ENCODE measurements around the gene DUSP2. TPM values are rescaled to one million over a fixed set of nuclear protein-coding genes. Genes with fewer than 3 reads are reported as not detected.

DUSP2 gene
- total and polyA plus RNA-seq, 2 experiments from 2014 or later = 6.6 to 13.0 TPM

DNA sequence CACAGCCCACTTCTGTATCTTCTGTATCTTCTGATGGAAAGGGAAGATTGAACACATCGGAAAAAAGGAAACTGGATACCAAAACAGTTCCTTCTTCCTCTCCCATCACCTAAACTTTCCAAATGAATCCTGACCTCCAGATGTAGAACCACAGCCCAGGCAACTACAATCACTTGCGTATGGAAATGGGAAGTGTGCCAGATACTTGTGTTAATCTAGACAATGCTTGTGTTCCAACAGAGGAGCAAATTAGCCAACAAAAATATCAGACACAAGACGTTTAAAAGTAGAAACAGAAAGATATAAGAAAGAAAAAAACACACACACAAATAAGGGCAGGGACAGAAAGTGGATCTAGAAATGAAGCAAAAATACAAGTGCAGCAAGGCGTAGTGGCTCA, 31.4 kb upstream of the DUSP2 start:
- no peak overlapping the region for H3K4me2 ChIP-seq
- H3K27ac ChIP-seq (ENCODE audit: low read depth) = no peak overlapping the region
- Mint-ChIP-seq H3K27me3 (ENCODE audit: insufficient read depth, low read depth, poor library complexity) (peaks cover 2% of the 10 kb centered on the region), H3K9me3 (no peaks in the 10 kb centered on the region), H3K4me3 (no peak overlapping the region), H3K36me3 (ENCODE audit: low read depth) (no peaks in the 10 kb centered on the region), H3K27ac (no peak overlapping the region), H3K4me1 (no peaks in the 10 kb centered on the region)
- no peaks in the 10 kb centered on the region for H3F3A ChIP-seq (replicated peaks; ENCODE audit: low read depth)
- H3K4me3 ChIP-seq = no peak overlapping the region
- H3K36me3 ChIP-seq (ENCODE audit: insufficient read depth) = no peaks in the 10 kb centered on the region
- ATAC-seq (no peak), DNase-seq (ENCODE audit: low spot score) (no peak)
- H3K27me3 ChIP-seq (ENCODE audit: insufficient read depth) = no peaks in the 10 kb centered on the region
- TF ChIP-seq, protein P1, sequence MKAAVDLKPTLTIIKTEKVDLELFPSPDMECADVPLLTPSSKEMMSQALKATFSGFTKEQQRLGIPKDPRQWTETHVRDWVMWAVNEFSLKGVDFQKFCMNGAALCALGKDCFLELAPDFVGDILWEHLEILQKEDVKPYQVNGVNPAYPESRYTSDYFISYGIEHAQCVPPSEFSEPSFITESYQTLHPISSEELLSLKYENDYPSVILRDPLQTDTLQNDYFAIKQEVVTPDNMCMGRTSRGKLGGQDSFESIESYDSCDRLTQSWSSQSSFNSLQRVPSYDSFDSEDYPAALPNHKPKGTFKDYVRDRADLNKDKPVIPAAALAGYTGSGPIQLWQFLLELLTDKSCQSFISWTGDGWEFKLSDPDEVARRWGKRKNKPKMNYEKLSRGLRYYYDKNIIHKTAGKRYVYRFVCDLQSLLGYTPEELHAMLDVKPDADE (IDR thresholded peaks at IDR 0.05) = no peak
- TF ChIP-seq NANOG (IDR thresholded peaks at IDR 0.05; ENCODE audit: borderline replicate concordance) (no peak), ZNF114 (CRISPR knock-in tag; IDR thresholded peaks at IDR 0.05) (no peak), JUNB (IDR thresholded peaks at IDR 0.05; ENCODE audit: unreplicated experiment) (no peak), CREB1 (CRISPR knock-in tag; IDR thresholded peaks at IDR 0.05; ENCODE audit: low read depth) (no peak), POLR2AphosphoS5 (IDR thresholded peaks at IDR 0.05; ENCODE audit: low read depth) (no peak), EZH2phosphoT487 (IDR thresholded peaks at IDR 0.05; ENCODE audit: unreplicated experiment) (no peak), STAT1 (IDR thresholded peaks at IDR 0.05; ENCODE audit: unreplicated experiment) (no peak), ZNF331 (CRISPR knock-in tag; IDR thresholded peaks at IDR 0.05; ENCODE audit: low read depth) (no peak), EZH2 (IDR thresholded peaks at IDR 0.05; ENCODE audit: low read depth, unreplicated experiment) (no peak)
- TF ChIP-seq, protein P2, sequence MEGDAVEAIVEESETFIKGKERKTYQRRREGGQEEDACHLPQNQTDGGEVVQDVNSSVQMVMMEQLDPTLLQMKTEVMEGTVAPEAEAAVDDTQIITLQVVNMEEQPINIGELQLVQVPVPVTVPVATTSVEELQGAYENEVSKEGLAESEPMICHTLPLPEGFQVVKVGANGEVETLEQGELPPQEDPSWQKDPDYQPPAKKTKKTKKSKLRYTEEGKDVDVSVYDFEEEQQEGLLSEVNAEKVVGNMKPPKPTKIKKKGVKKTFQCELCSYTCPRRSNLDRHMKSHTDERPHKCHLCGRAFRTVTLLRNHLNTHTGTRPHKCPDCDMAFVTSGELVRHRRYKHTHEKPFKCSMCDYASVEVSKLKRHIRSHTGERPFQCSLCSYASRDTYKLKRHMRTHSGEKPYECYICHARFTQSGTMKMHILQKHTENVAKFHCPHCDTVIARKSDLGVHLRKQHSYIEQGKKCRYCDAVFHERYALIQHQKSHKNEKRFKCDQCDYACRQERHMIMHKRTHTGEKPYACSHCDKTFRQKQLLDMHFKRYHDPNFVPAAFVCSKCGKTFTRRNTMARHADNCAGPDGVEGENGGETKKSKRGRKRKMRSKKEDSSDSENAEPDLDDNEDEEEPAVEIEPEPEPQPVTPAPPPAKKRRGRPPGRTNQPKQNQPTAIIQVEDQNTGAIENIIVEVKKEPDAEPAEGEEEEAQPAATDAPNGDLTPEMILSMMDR (conservative IDR thresholded peaks at IDR 0.05; ENCODE audit: low read depth in 2 of 2) = no peak
- TF ChIP-seq, protein P3, sequence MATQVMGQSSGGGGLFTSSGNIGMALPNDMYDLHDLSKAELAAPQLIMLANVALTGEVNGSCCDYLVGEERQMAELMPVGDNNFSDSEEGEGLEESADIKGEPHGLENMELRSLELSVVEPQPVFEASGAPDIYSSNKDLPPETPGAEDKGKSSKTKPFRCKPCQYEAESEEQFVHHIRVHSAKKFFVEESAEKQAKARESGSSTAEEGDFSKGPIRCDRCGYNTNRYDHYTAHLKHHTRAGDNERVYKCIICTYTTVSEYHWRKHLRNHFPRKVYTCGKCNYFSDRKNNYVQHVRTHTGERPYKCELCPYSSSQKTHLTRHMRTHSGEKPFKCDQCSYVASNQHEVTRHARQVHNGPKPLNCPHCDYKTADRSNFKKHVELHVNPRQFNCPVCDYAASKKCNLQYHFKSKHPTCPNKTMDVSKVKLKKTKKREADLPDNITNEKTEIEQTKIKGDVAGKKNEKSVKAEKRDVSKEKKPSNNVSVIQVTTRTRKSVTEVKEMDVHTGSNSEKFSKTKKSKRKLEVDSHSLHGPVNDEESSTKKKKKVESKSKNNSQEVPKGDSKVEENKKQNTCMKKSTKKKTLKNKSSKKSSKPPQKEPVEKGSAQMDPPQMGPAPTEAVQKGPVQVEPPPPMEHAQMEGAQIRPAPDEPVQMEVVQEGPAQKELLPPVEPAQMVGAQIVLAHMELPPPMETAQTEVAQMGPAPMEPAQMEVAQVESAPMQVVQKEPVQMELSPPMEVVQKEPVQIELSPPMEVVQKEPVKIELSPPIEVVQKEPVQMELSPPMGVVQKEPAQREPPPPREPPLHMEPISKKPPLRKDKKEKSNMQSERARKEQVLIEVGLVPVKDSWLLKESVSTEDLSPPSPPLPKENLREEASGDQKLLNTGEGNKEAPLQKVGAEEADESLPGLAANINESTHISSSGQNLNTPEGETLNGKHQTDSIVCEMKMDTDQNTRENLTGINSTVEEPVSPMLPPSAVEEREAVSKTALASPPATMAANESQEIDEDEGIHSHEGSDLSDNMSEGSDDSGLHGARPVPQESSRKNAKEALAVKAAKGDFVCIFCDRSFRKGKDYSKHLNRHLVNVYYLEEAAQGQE (IDR thresholded peaks at IDR 0.05; ENCODE audit: unreplicated experiment) = no peak
- TF ChIP-seq, protein P4, sequence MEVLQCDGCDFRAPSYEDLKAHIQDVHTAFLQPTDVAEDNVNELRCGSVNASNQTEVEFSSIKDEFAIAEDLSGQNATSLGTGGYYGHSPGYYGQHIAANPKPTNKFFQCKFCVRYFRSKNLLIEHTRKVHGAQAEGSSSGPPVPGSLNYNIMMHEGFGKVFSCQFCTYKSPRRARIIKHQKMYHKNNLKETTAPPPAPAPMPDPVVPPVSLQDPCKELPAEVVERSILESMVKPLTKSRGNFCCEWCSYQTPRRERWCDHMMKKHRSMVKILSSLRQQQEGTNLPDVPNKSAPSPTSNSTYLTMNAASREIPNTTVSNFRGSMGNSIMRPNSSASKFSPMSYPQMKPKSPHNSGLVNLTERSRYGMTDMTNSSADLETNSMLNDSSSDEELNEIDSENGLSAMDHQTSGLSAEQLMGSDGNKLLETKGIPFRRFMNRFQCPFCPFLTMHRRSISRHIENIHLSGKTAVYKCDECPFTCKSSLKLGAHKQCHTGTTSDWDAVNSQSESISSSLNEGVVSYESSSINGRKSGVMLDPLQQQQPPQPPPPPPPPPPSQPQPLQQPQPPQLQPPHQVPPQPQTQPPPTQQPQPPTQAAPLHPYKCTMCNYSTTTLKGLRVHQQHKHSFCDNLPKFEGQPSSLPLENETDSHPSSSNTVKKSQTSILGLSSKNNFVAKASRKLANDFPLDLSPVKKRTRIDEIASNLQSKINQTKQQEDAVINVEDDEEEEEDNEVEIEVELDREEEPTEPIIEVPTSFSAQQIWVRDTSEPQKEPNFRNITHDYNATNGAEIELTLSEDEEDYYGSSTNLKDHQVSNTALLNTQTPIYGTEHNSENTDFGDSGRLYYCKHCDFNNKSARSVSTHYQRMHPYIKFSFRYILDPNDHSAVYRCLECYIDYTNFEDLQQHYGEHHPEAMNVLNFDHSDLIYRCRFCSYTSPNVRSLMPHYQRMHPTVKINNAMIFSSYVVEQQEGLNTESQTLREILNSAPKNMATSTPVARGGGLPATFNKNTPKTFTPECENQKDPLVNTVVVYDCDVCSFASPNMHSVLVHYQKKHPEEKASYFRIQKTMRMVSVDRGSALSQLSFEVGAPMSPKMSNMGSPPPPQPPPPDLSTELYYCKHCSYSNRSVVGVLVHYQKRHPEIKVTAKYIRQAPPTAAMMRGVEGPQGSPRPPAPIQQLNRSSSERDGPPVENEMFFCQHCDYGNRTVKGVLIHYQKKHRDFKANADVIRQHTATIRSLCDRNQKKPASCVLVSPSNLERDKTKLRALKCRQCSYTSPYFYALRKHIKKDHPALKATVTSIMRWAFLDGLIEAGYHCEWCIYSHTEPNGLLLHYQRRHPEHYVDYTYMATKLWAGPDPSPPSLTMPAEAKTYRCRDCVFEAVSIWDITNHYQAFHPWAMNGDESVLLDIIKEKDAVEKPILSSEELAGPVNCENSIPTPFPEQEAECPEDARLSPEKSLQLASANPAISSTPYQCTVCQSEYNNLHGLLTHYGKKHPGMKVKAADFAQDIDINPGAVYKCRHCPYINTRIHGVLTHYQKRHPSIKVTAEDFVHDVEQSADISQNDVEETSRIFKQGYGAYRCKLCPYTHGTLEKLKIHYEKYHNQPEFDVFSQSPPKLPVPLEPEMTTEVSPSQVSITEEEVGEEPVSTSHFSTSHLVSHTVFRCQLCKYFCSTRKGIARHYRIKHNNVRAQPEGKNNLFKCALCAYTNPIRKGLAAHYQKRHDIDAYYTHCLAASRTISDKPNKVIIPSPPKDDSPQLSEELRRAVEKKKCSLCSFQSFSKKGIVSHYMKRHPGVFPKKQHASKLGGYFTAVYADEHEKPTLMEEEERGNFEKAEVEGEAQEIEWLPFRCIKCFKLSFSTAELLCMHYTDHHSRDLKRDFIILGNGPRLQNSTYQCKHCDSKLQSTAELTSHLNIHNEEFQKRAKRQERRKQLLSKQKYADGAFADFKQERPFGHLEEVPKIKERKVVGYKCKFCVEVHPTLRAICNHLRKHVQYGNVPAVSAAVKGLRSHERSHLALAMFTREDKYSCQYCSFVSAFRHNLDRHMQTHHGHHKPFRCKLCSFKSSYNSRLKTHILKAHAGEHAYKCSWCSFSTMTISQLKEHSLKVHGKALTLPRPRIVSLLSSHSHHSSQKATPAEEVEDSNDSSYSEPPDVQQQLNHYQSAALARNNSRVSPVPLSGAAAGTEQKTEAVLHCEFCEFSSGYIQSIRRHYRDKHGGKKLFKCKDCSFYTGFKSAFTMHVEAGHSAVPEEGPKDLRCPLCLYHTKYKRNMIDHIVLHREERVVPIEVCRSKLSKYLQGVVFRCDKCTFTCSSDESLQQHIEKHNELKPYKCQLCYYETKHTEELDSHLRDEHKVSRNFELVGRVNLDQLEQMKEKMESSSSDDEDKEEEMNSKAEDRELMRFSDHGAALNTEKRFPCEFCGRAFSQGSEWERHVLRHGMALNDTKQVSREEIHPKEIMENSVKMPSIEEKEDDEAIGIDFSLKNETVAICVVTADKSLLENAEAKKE (CRISPR knock-in tag; IDR thresholded peaks at IDR 0.05) = no peak
- H3K79me2 ChIP-seq (replicated peaks; ENCODE audit: insufficient read depth) = no peaks in the 10 kb centered on the region
- H3K4me1 ChIP-seq (ENCODE audit: insufficient read depth) = no peaks in the 10 kb centered on the region
- H2AFZ ChIP-seq = no peak overlapping the region
- H4K20me1 ChIP-seq (replicated peaks; ENCODE audit: insufficient read depth) = 0 out of 2 replicates have a peak, but pooled peaks cover under 1% of the 10 kb centered on the region
- no peaks in the 10 kb centered on the region for H3K9me2 ChIP-seq (ENCODE audit: insufficient read depth)

All from GM23338 (cell line).